Measurements from ENCODE around the gene STK11IP. TPM values are rescaled to one million over a fixed set of nuclear protein-coding genes. Genes with fewer than 3 reads are reported as not detected.

The STK11IP gene
- total RNA-seq, 2 donors from 2014 or later, result 25.4 to 42.7 TPM

DNA sequence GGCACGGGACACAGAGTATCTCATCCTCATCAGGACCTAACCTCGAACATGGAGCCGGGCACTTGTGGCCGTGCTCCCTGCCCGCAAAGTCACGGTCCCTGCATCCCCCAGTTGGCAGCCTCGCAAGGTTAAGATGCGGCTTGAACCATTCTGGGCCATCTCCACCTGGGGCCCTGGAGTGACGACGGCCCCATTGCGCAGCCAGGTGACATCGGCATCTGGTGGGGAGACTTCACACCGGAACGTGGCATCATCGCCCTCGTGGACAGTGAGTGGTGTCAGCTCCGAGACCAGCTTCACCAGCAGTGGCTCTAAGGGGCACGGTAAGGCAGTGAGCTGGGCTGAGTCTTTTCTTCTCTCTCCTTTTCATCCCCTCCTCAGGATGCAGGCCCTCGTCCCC, 41.2 kb upstream of the STK11IP start:
- Histone ChIP-seq H3K4me1 (peaks cover 4% of the 10 kb centered on the region), H3K9me3 (no peaks in the 10 kb centered on the region), H3K9ac (ENCODE audit: low read depth in 2 of 2, low read length in 2 of 2) (no peak overlapping the region), H3K4me3 (no peak overlapping the region), H3K27me3 (peaks cover 7% of the 10 kb centered on the region), H3K36me3 (no peaks in the 10 kb centered on the region), H3K27ac (no peak overlapping the region)
- no peak for DNase-seq
- TF ChIP-seq, protein P1, sequence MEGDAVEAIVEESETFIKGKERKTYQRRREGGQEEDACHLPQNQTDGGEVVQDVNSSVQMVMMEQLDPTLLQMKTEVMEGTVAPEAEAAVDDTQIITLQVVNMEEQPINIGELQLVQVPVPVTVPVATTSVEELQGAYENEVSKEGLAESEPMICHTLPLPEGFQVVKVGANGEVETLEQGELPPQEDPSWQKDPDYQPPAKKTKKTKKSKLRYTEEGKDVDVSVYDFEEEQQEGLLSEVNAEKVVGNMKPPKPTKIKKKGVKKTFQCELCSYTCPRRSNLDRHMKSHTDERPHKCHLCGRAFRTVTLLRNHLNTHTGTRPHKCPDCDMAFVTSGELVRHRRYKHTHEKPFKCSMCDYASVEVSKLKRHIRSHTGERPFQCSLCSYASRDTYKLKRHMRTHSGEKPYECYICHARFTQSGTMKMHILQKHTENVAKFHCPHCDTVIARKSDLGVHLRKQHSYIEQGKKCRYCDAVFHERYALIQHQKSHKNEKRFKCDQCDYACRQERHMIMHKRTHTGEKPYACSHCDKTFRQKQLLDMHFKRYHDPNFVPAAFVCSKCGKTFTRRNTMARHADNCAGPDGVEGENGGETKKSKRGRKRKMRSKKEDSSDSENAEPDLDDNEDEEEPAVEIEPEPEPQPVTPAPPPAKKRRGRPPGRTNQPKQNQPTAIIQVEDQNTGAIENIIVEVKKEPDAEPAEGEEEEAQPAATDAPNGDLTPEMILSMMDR (IDR thresholded peaks at IDR 0.05), result no peak
- intact Hi-C loops (cut with DNase I), result no loop called here

DNA sequence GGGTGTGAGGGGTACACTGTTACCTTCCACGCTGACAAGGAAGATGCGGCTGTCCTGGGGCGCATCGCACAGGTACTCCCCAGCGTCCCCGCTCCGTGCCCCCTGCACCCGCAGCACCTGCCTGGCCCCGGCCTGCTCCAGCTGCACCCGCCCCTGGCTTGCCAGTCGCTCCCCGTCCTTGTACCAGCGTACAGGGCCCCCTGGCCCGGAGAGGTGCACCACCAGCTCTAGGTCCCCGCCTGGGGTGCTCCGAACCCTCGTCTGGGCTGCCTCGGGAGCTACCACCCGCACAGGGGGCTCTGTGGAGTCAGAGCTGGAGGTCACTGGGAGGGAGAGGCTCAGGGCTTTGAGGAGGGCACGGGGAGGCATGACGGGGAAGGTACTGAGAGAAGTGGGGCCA, 40.3 kb upstream of the STK11IP start:
- no peak for DNase-seq
- peaks cover 4% of the 10 kb centered on the region for H3K4me1 ChIP-seq
- H3K9ac ChIP-seq (ENCODE audit: low read depth in 2 of 2, low read length in 2 of 2), result no peak overlapping the region
- no peaks in the 10 kb centered on the region for H3K9me3 ChIP-seq
- no peak overlapping the region for H3K27ac ChIP-seq
- H3K27me3 ChIP-seq, result no peaks in the 10 kb centered on the region
- no peak overlapping the region for H3K4me3 ChIP-seq
- TF ChIP-seq, protein P1 (IDR thresholded peaks at IDR 0.05), result no peak
- intact Hi-C loops (cut with DNase I), result no loop called here
- H3K36me3 ChIP-seq, result no peaks in the 10 kb centered on the region

DNA sequence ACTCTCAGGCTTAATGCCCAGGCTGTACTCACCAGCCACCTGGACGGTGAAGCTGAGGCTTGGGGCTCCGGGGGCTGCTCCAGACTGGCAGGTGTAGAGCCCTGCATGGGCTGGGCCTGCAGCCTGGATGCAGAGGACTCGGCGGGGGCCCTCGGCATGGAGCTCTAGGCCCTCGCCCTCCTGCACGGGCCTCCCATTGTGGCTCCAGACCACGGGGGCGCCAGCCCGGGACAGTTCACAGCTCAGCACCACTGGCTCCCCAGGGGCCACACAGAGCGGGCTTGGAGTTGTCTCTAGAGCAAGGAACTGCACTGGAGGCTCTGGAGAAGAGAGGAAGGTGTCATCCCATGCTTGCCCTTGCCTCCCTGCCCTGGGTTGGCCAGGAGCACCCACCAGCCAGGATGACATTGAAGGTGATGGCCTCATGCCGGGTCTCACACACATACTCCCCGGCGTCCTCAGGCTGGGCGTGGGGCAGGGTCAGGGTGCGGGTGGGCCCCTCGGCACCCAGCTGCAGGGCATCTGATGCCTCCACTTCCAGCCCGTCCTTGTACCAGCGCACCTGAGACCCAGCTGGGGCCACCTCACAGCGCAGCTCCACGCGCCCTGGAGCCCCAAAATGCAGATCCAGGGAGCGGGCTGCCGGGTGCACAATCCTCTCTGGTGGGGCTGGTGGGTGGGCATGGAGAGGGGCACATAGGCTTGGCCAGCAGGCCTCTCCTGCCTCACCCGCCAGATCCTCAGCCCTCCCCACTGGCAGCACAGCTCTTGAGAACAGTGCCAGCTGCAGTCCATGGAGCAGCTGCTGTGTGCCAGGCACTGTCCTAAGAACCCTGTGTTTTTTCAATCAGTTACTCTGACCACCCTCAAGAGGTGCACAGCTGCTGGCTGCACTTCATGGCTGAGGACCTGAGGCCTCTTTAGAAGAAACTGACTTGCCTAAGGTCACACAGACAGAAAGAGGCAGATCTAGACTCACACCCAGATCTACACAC, 39.6 kb upstream of the STK11IP start:
- TF ChIP-seq, protein P1 (IDR thresholded peaks at IDR 0.05), result no peak
- H3K9me3 ChIP-seq, result no peaks in the 10 kb centered on the region
- intact Hi-C loops (cut with DNase I), result no loop called here
- H3K4me3 ChIP-seq, result no peak overlapping the region
- no peaks in the 10 kb centered on the region for H3K36me3 ChIP-seq
- no peak overlapping the region for H3K27ac ChIP-seq
- no peak overlapping the region for H3K9ac ChIP-seq (ENCODE audit: low read depth in 2 of 2, low read length in 2 of 2)
- no peak for DNase-seq
- no peaks in the 10 kb centered on the region for H3K27me3 ChIP-seq
- H3K4me1 ChIP-seq, result no peaks in the 10 kb centered on the region

DNA sequence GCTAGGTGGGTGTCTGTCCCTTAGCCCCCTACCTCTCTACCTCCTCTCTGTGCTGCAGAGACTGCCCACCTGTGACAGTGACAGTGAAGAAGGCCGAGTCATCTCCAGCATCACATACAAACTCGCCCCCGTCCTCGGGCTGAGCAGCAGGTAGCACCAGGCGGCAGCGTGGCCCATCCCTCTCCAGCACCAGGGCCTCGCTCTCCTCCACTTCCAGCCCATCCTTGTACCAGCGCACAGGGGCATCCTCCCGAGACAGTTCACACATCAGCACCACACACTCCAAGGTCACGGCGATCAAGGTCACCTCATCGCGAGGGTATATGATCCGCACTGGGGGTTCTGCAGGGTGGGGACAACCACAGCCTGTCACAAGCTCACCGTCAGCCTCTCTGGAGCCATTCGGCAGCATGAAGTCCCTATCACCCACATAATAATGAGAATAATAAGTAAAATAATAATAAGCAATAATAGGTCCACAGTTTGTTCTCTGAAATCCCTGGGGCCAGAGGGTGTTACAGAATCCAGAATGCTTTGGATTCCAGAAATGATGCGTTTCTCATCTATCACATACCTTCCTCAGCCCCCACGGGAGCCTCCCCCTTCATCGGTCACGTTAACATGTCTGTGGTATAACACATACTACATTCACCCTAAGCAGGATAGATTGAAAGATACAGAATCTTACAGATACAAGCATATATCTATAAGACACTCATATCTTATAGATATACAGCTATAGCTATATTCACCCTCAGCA, 38.3 kb upstream of the STK11IP start:
- H3K27me3 ChIP-seq, result no peaks in the 10 kb centered on the region
- no peak overlapping the region for H3K9ac ChIP-seq (ENCODE audit: low read depth in 2 of 2, low read length in 2 of 2)
- intact Hi-C loops (cut with DNase I), result no loop called here
- TF ChIP-seq, protein P1 (IDR thresholded peaks at IDR 0.05), result no peak
- DNase-seq, result no peak
- no peak overlapping the region for H3K4me3 ChIP-seq
- H3K36me3 ChIP-seq, result no peaks in the 10 kb centered on the region
- H3K9me3 ChIP-seq, result no peaks in the 10 kb centered on the region
- H3K4me1 ChIP-seq, result no peaks in the 10 kb centered on the region
- H3K27ac ChIP-seq, result no peak overlapping the region

DNA sequence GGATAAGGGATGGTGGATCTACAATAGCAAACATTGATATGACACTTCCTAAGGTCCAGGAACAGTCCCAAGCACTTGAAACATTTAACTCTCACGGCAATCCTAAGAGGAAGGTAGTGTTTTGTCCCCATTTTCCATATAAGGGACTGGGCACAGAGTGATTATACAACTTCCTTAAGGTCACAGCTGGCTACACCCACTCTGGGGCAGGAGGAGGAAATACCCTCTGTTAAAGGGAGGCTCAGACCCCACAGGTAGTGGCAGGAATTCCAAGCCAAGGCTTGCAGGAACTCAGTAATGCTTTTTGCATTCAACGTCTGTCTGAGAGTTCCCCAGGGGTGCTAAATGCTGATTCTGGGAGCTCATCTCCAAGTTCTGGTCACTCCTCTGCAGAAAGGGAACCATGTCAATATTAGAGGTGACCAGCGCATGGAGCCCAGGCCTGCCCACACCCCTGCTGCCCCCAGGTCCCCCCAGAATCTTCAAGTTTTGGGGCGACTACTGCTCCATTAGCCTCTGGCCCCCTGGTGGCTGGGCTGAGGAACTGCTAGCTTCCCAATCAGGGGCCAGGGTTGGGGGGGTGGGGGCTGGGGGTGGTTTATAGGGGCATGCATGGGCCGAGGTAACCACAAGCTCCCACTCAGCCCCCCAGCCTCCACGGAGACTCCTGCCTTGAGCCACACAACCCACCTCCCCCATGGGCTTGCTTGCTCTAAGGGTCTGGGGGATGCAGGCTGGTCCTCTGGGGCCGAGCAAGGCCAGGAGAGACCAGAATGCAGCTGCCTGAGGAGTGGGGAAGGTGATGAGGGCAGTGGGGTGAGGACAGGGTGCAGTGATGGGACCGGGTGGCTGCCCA, 37.4 kb upstream of the STK11IP start:
- intact Hi-C loops (cut with DNase I), result no loop called here
- no peak for DNase-seq
- Histone ChIP-seq H3K9ac (ENCODE audit: low read depth in 2 of 2, low read length in 2 of 2) (no peak overlapping the region), H3K4me1 (no peaks in the 10 kb centered on the region), H3K36me3 (no peaks in the 10 kb centered on the region), H3K9me3 (no peaks in the 10 kb centered on the region), H3K4me3 (no peak overlapping the region), H3K27me3 (no peaks in the 10 kb centered on the region), H3K27ac (no peak overlapping the region)
- TF ChIP-seq, protein P1 (IDR thresholded peaks at IDR 0.05), result peak; percentile 74

All from colonic mucosa (tissue), 4 donors.